Measurements from ENCODE around the gene FGR. TPM values are rescaled to one million over a fixed set of nuclear protein-coding genes. Genes with fewer than 3 reads are reported as not detected.

FGR gene
- total and polyA plus RNA-seq, 2 of the 13 experiments (the other 11 are each of a cell fraction or from before 2014, with no cell fraction given): not detected

GRCh38 chr1:27574001-27574781 lies 60.8 kb downstream of the FGR start (continued):
- TF ChIP-seq ZNF281 (CRISPR knock-in tag; IDR thresholded peaks at IDR 0.05; ENCODE audit: borderline replicate concordance) (peak; percentile 52; the same call in 1 of the 2 replicates), CBX1 (IDR thresholded peaks at IDR 0.05; ENCODE audit: low read depth) (no peak), ZNF264 (CRISPR knock-in tag; IDR thresholded peaks at IDR 0.05) (no peak; the same call in 1 of the 2 replicates), TCF7 (IDR thresholded peaks at IDR 0.05; ENCODE audit: low read depth) (peak; percentile 22; the same call in 1 of the 2 replicates), FOXP4 (CRISPR knock-in tag; IDR thresholded peaks at IDR 0.05) (peak; percentile 87)
- TF ChIP-seq, protein P1, sequence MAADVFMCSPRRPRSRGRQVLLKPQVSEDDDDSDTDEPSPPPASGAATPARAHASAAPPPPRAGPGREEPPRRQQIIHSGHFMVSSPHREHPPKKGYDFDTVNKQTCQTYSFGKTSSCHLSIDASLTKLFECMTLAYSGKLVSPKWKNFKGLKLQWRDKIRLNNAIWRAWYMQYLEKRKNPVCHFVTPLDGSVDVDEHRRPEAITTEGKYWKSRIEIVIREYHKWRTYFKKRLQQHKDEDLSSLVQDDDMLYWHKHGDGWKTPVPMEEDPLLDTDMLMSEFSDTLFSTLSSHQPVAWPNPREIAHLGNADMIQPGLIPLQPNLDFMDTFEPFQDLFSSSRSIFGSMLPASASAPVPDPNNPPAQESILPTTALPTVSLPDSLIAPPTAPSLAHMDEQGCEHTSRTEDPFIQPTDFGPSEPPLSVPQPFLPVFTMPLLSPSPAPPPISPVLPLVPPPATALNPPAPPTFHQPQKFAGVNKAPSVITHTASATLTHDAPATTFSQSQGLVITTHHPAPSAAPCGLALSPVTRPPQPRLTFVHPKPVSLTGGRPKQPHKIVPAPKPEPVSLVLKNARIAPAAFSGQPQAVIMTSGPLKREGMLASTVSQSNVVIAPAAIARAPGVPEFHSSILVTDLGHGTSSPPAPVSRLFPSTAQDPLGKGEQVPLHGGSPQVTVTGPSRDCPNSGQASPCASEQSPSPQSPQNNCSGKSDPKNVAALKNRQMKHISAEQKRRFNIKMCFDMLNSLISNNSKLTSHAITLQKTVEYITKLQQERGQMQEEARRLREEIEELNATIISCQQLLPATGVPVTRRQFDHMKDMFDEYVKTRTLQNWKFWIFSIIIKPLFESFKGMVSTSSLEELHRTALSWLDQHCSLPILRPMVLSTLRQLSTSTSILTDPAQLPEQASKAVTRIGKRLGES (CRISPR knock-in tag; IDR thresholded peaks at IDR 0.05; ENCODE audit: borderline replicate concordance): no peak
- TF ChIP-seq, protein P2, sequence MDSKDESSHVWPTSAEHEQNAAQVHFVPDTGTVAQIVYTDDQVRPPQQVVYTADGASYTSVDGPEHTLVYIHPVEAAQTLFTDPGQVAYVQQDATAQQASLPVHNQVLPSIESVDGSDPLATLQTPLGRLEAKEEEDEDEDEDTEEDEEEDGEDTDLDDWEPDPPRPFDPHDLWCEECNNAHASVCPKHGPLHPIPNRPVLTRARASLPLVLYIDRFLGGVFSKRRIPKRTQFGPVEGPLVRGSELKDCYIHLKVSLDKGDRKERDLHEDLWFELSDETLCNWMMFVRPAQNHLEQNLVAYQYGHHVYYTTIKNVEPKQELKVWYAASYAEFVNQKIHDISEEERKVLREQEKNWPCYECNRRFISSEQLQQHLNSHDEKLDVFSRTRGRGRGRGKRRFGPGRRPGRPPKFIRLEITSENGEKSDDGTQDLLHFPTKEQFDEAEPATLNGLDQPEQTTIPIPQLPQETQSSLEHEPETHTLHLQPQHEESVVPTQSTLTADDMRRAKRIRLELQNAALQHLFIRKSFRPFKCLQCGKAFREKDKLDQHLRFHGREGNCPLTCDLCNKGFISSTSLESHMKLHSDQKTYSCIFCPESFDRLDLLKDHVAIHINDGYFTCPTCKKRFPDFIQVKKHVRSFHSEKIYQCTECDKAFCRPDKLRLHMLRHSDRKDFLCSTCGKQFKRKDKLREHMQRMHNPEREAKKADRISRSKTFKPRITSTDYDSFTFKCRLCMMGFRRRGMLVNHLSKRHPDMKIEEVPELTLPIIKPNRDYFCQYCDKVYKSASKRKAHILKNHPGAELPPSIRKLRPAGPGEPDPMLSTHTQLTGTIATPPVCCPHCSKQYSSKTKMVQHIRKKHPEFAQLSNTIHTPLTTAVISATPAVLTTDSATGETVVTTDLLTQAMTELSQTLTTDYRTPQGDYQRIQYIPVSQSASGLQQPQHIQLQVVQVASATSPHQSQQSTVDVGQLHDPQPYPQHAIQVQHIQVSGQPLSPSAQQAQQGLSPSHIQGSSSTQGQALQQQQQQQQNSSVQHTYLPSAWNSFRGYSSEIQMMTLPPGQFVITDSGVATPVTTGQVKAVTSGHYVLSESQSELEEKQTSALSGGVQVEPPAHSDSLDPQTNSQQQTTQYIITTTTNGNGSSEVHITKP (CRISPR knock-in tag; IDR thresholded peaks at IDR 0.05; ENCODE audit: low read depth): 0 out of 2 replicates have a peak, but pooled peaks have one; percentile 32
